ENCODE results near the gene OTUB2. TPM values are rescaled to one million over a fixed set of nuclear protein-coding genes. Genes with fewer than 3 reads are reported as not detected.

The OTUB2 gene
- total and polyA plus RNA-seq, 5 donors from 2014 or later: 0.25 to 0.46 (median 0.37) TPM; not detected in 1

DNA sequence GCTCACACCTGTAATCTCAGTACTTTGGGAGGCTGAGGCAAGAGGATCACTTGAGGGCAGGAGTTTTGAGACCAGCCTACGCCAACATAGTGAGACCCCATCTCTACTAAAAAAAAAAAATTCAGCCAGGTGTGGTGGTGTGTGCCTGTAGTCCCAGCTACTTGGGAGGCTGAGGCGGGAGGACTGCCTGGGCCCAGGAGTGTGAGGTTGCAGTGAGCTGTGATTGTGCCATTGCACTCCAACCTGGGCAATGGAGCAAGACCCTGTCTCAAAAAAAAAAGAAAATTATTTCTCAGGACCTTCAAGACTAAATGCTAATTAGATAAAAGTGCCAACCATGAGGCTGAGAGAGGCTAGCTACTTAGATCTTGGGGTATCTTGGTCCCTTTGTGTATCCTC lies 23.5 kb downstream of the OTUB2 start:
- H3K27me3 ChIP-seq (ENCODE audit: control insufficient read depth, insufficient read depth, low read length): no peaks in the 10 kb centered on the region
- H3K27ac Mint-ChIP-seq: no peak overlapping the region
- H3K27me3 Mint-ChIP-seq: peaks cover 4% of the 10 kb centered on the region
- H3K36me3 Mint-ChIP-seq: peaks cover 55% of the 10 kb centered on the region
- no peak overlapping the region for H3K4me3 ChIP-seq (ENCODE audit: low read depth, low read length)
- DNase-seq (no peak), ATAC-seq (ENCODE audit: low read depth in 2 of 2) (no peak)
- no peak overlapping the region for H3K27ac ChIP-seq (ENCODE audit: insufficient read depth, low read length, poor library complexity, severe bottlenecking)
- H3K4me1 ChIP-seq (ENCODE audit: control insufficient read depth, insufficient read depth, low read length, poor library complexity, severe bottlenecking): no peaks in the 10 kb centered on the region
- H3K4me3 Mint-ChIP-seq: no peak overlapping the region
- peaks cover 91% of the 10 kb centered on the region for H3K36me3 ChIP-seq (ENCODE audit: control insufficient read depth, insufficient read depth, low read length)
- H3K4me1 Mint-ChIP-seq: peaks cover 0 to 16% (median 4%) of the 10 kb centered on the region in 4 donors
- peaks cover 0 to 2% (median 0%) of the 10 kb centered on the region in 7 donors for H3K9me3 Mint-ChIP-seq
- H3K9me3 ChIP-seq (ENCODE audit: control insufficient read depth in 2 of 2, low read length in 2 of 2): no peaks in the 10 kb centered on the region

- ATAC-seq (ENCODE audit: low read depth in 2 of 2): no peak
- H3K4me1 ChIP-seq (ENCODE audit: control insufficient read depth, insufficient read depth, low read length, poor library complexity, severe bottlenecking): no peaks in the 10 kb centered on the region
- H3K36me3 Mint-ChIP-seq: peaks cover 58% of the 10 kb centered on the region
- H3K27ac ChIP-seq (ENCODE audit: insufficient read depth, low read length, poor library complexity, severe bottlenecking): no peak overlapping the region
- peaks cover 0 to 2% (median 0%) of the 10 kb centered on the region in 7 donors for H3K9me3 Mint-ChIP-seq
- H3K36me3 ChIP-seq (ENCODE audit: control insufficient read depth, insufficient read depth, low read length): peaks cover 95% of the 10 kb centered on the region
- H3K4me3 ChIP-seq (ENCODE audit: low read depth, low read length): no peak overlapping the region
- H3K27ac Mint-ChIP-seq: peak overlapping the region in 2 of 3 donors; percentile 34 to 56
- peaks cover 4% of the 10 kb centered on the region for H3K27me3 Mint-ChIP-seq
- H3K4me1 Mint-ChIP-seq: peaks cover 0 to 16% (median 6%) of the 10 kb centered on the region in 4 donors
- H3K4me3 Mint-ChIP-seq: no peak overlapping the region
- no peaks in the 10 kb centered on the region for H3K9me3 ChIP-seq (ENCODE audit: control insufficient read depth in 2 of 2, low read length in 2 of 2)
- DNase-seq: no peak
- H3K27me3 ChIP-seq (ENCODE audit: control insufficient read depth, insufficient read depth, low read length): no peaks in the 10 kb centered on the region
Observed at GRCh38 chr14:94050231-94050880, 24.2 kb downstream of the OTUB2 start.

DNA sequence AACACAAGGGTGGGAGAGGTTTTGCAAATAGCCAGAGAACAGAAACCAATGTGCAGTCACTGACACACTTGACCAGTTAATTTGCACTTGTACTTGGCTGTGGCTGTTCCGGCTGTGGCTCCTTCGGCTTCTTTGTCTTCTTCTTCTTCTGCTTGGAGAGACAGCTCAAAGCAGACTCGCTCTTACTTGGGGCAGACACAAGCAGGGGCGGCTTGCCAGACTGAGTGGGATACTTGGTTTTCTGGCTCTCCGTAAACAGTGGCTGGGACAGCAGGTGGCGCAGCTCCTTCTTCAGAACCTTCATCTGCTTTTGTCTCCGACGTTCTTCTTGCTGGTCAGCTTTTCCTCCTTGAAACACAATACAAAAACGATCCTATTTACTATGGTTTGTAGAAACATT lies 25.0 kb downstream of the OTUB2 start:
- Mint-ChIP-seq H3K4me1 (peaks cover 0 to 19% (median 10%) of the 10 kb centered on the region in 4 donors), H3K4me3 (peak overlapping the region in 1 of 4 donors; percentile 33), H3K9me3 (peaks cover 0 to 2% (median 0%) of the 10 kb centered on the region in 7 donors), H3K27me3 (peaks cover 4% of the 10 kb centered on the region), H3K27ac (peak overlapping the region in 1 of 3 donors; percentile 29), H3K36me3 (peaks cover 62% of the 10 kb centered on the region)
- H3K4me1 ChIP-seq (ENCODE audit: control insufficient read depth, insufficient read depth, low read length, poor library complexity, severe bottlenecking): no peaks in the 10 kb centered on the region
- H3K9me3 ChIP-seq (ENCODE audit: control insufficient read depth in 2 of 2, low read length in 2 of 2): no peaks in the 10 kb centered on the region
- peaks cover 97% of the 10 kb centered on the region for H3K36me3 ChIP-seq (ENCODE audit: control insufficient read depth, insufficient read depth, low read length)
- no peak for ATAC-seq (ENCODE audit: low read depth in 2 of 2)
- H3K27ac ChIP-seq (ENCODE audit: insufficient read depth, low read length, poor library complexity, severe bottlenecking): no peak overlapping the region
- no peak for DNase-seq
- H3K4me3 ChIP-seq (ENCODE audit: low read depth, low read length): no peak overlapping the region
- no peaks in the 10 kb centered on the region for H3K27me3 ChIP-seq (ENCODE audit: control insufficient read depth, insufficient read depth, low read length)

- DNase-seq: no peak
Observed at GRCh38 chr14:94051779-94052178, 25.6 kb downstream of the OTUB2 start.

GRCh38 chr14:94052199-94052598 lies 26.1 kb downstream of the OTUB2 start:
- H3K4me3 ChIP-seq (ENCODE audit: low read depth, low read length): no peak overlapping the region
- no peak for DNase-seq
- no peak overlapping the region for H3K27ac Mint-ChIP-seq
- H3K27me3 Mint-ChIP-seq: peaks cover 4% of the 10 kb centered on the region
- peaks cover 97% of the 10 kb centered on the region for H3K36me3 ChIP-seq (ENCODE audit: control insufficient read depth, insufficient read depth, low read length)
- peaks cover 9 to 30% (median 20%) of the 10 kb centered on the region in 4 donors for H3K4me1 Mint-ChIP-seq
- no peak for ATAC-seq (ENCODE audit: low read depth in 2 of 2)
- H3K9me3 Mint-ChIP-seq: peaks cover 0 to 2% (median 0%) of the 10 kb centered on the region in 7 donors
- H3K36me3 Mint-ChIP-seq: peaks cover 69% of the 10 kb centered on the region
- H3K27ac ChIP-seq (ENCODE audit: insufficient read depth, low read length, poor library complexity, severe bottlenecking): no peak overlapping the region
- no peaks in the 10 kb centered on the region for H3K27me3 ChIP-seq (ENCODE audit: control insufficient read depth, insufficient read depth, low read length)
- H3K9me3 ChIP-seq (ENCODE audit: control insufficient read depth in 2 of 2, low read length in 2 of 2): no peaks in the 10 kb centered on the region
- H3K4me3 Mint-ChIP-seq: no peak overlapping the region
- peaks cover 8% of the 10 kb centered on the region for H3K4me1 ChIP-seq (ENCODE audit: control insufficient read depth, insufficient read depth, low read length, poor library complexity, severe bottlenecking)

More at GRCh38 chr14:94051779-94052178, 25.6 kb downstream of the OTUB2 start:
- H3K4me1 Mint-ChIP-seq: peaks cover 4 to 26% (median 16%) of the 10 kb centered on the region in 4 donors
- Histone ChIP-seq H3K4me3 (ENCODE audit: low read depth, low read length) (no peak overlapping the region), H3K27ac (ENCODE audit: insufficient read depth, low read length, poor library complexity, severe bottlenecking) (no peak overlapping the region), H3K9me3 (ENCODE audit: control insufficient read depth in 2 of 2, low read length in 2 of 2) (no peaks in the 10 kb centered on the region), H3K4me1 (ENCODE audit: control insufficient read depth, insufficient read depth, low read length, poor library complexity, severe bottlenecking) (peaks cover 3% of the 10 kb centered on the region), H3K36me3 (ENCODE audit: control insufficient read depth, insufficient read depth, low read length) (peaks cover 97% of the 10 kb centered on the region), H3K27me3 (ENCODE audit: control insufficient read depth, insufficient read depth, low read length) (no peaks in the 10 kb centered on the region)
- peaks cover 4% of the 10 kb centered on the region for H3K27me3 Mint-ChIP-seq
- no peak for ATAC-seq (ENCODE audit: low read depth in 2 of 2)
- no peak overlapping the region for H3K27ac Mint-ChIP-seq
- no peak overlapping the region for H3K4me3 Mint-ChIP-seq
- H3K36me3 Mint-ChIP-seq: peaks cover 66% of the 10 kb centered on the region
- H3K9me3 Mint-ChIP-seq: peaks cover 0 to 2% (median 0%) of the 10 kb centered on the region in 7 donors

DNA sequence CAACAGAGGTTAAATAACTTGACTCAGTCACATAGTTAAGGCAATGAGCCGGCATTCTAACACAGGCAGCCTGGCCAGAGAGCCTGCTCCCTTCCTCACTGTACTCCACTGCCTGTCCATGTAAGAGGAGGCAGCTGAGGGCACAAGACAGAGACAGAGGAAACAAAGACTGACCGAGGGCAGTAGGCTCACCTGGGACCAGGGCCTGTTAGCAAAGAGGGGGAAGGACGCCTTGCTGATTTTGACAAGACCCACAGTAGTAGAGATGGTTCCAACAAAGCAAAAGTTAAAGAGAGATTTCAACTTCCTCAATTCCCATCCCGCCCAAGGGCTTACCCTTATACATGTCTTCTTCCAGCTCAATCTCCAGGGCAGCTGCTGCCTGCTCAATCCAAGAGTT lies 26.5 kb downstream of the OTUB2 start:
- no peaks in the 10 kb centered on the region for H3K9me3 ChIP-seq (ENCODE audit: control insufficient read depth in 2 of 2, low read length in 2 of 2)
- no peak for ATAC-seq (ENCODE audit: low read depth in 2 of 2)
- peaks cover 97% of the 10 kb centered on the region for H3K36me3 ChIP-seq (ENCODE audit: control insufficient read depth, insufficient read depth, low read length)
- H3K4me1 ChIP-seq (ENCODE audit: control insufficient read depth, insufficient read depth, low read length, poor library complexity, severe bottlenecking): peaks cover 12% of the 10 kb centered on the region
- peak overlapping the region in 2 of 3 donors; percentile 14 to 32 for H3K27ac Mint-ChIP-seq
- peaks cover 13 to 35% (median 24%) of the 10 kb centered on the region in 4 donors for H3K4me1 Mint-ChIP-seq
- no peak overlapping the region for H3K4me3 Mint-ChIP-seq
- H3K27me3 ChIP-seq (ENCODE audit: control insufficient read depth, insufficient read depth, low read length): no peaks in the 10 kb centered on the region
- H3K27ac ChIP-seq (ENCODE audit: insufficient read depth, low read length, poor library complexity, severe bottlenecking): no peak overlapping the region
- H3K4me3 ChIP-seq (ENCODE audit: low read depth, low read length): no peak overlapping the region
- H3K27me3 Mint-ChIP-seq: peaks cover 4% of the 10 kb centered on the region
- peaks cover 74% of the 10 kb centered on the region for H3K36me3 Mint-ChIP-seq
- DNase-seq: no peak
- H3K9me3 Mint-ChIP-seq: peaks cover 0 to 2% (median 0%) of the 10 kb centered on the region in 7 donors

DNA sequence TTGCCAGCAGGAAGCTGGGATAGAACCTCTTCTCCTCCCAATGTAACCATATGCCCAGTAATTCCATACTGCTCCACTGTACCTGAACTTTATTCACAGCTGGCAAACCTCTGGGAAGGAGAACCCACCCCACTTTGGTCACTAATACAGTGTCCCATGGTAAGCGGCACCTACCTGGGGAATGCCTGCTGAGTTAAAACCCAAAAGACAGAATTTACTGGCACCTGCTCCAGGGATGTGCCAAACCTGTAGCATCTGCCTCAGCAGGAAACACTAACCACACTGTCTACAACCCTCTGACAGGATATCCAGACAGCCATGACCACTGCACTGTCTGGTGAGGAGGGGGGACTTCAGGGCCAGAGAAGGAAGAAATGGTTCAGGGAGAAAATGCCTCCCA lies 28.3 kb downstream of the OTUB2 start:
- H3K27ac ChIP-seq (ENCODE audit: insufficient read depth, low read length, poor library complexity, severe bottlenecking): no peak overlapping the region
- peaks cover 77% of the 10 kb centered on the region for H3K36me3 Mint-ChIP-seq
- H3K27me3 Mint-ChIP-seq: peaks cover 4% of the 10 kb centered on the region
- H3K4me1 ChIP-seq (ENCODE audit: control insufficient read depth, insufficient read depth, low read length, poor library complexity, severe bottlenecking): peaks cover 27% of the 10 kb centered on the region
- peaks cover 13 to 52% (median 40%) of the 10 kb centered on the region in 4 donors for H3K4me1 Mint-ChIP-seq
- no peak for ATAC-seq (ENCODE audit: low read depth in 2 of 2)
- no peaks in the 10 kb centered on the region for H3K9me3 Mint-ChIP-seq
- H3K27me3 ChIP-seq (ENCODE audit: control insufficient read depth, insufficient read depth, low read length): no peaks in the 10 kb centered on the region
- H3K9me3 ChIP-seq (ENCODE audit: control insufficient read depth in 2 of 2, low read length in 2 of 2): no peaks in the 10 kb centered on the region
- no peak for DNase-seq
- peak overlapping the region in 1 of 4 donors; percentile 64 for H3K4me3 Mint-ChIP-seq
- H3K36me3 ChIP-seq (ENCODE audit: control insufficient read depth, insufficient read depth, low read length): peaks cover 95% of the 10 kb centered on the region
- no peak overlapping the region for H3K4me3 ChIP-seq (ENCODE audit: low read depth, low read length)
- H3K27ac Mint-ChIP-seq: peak overlapping the region in 2 of 3 donors; percentile 77 to 82

GRCh38 chr14:94054936-94055335 lies 28.8 kb downstream of the OTUB2 start:
- H3K27ac ChIP-seq (ENCODE audit: insufficient read depth, low read length, poor library complexity, severe bottlenecking): no peak overlapping the region
- H3K9me3 ChIP-seq (ENCODE audit: control insufficient read depth in 2 of 2, low read length in 2 of 2): no peaks in the 10 kb centered on the region
- H3K36me3 Mint-ChIP-seq: peaks cover 75% of the 10 kb centered on the region
- ATAC-seq (ENCODE audit: low read depth in 2 of 2) (no peak), DNase-seq (no peak)
- H3K4me3 Mint-ChIP-seq: no peak overlapping the region
- H3K27me3 ChIP-seq (ENCODE audit: control insufficient read depth, insufficient read depth, low read length): no peaks in the 10 kb centered on the region
- peaks cover 13 to 53% (median 44%) of the 10 kb centered on the region in 4 donors for H3K4me1 Mint-ChIP-seq
- peaks cover 27% of the 10 kb centered on the region for H3K4me1 ChIP-seq (ENCODE audit: control insufficient read depth, insufficient read depth, low read length, poor library complexity, severe bottlenecking)
- H3K36me3 ChIP-seq (ENCODE audit: control insufficient read depth, insufficient read depth, low read length): peaks cover 97% of the 10 kb centered on the region
- no peak overlapping the region for H3K4me3 ChIP-seq (ENCODE audit: low read depth, low read length)
- H3K27ac Mint-ChIP-seq: peak overlapping the region in 2 of 3 donors; percentile 39 to 79
- H3K9me3 Mint-ChIP-seq: no peaks in the 10 kb centered on the region
- H3K27me3 Mint-ChIP-seq: peaks cover 4% of the 10 kb centered on the region
